ENCODE measurements around the gene MXD1. TPM values are rescaled to one million over a fixed set of nuclear protein-coding genes. Genes with fewer than 3 reads are reported as not detected.
A peak's percentile ranks its signal among the peaks of the same experiment; 100 is the strongest.

Gene MXD1
- total RNA-seq, 3 donors from 2014 or later: 98.6 to 202 (median 122) TPM

- DNase-seq: no peak
- peak; percentile 47 for ATAC-seq
- Histone ChIP-seq H3K4me3 (no peak overlapping the region), H3K36me3 (ENCODE audit: low read depth) (no peaks in the 10 kb centered on the region), H3K9me3 (no peaks in the 10 kb centered on the region), H3K4me1 (ENCODE audit: low read depth) (no peaks in the 10 kb centered on the region)
- intact Hi-C loops (cut with DNase I, micrococcal nuclease): no loop called here
- TF ChIP-seq CTCF (IDR thresholded peaks at IDR 0.05): no peak
Measured at GRCh38 chr2:69926849-69927515, 12.1 kb downstream of the MXD1 start.

- H3K4me1 ChIP-seq (ENCODE audit: low read depth): peaks cover 7% of the 10 kb centered on the region
- intact Hi-C loops (cut with DNase I, micrococcal nuclease): no loop called here
- H3K36me3 ChIP-seq (ENCODE audit: low read depth): peaks cover 12% of the 10 kb centered on the region
- DNase-seq (no peak), ATAC-seq (no peak)
- H3K9me3 ChIP-seq: no peaks in the 10 kb centered on the region
- no peak overlapping the region for H3K4me3 ChIP-seq
- TF ChIP-seq CTCF (IDR thresholded peaks at IDR 0.05): no peak
Measured at GRCh38 chr2:69931832-69932595, 17.1 kb downstream of the MXD1 start.

GRCh38 chr2:69932596-69932922, 17.6 kb downstream of the MXD1 start:
- intact Hi-C loops (cut with DNase I, micrococcal nuclease): no loop called here
- Histone ChIP-seq H3K9me3 (no peaks in the 10 kb centered on the region), H3K4me3 (no peak overlapping the region), H3K36me3 (ENCODE audit: low read depth) (peaks cover 12% of the 10 kb centered on the region), H3K4me1 (ENCODE audit: low read depth) (peaks cover 7% of the 10 kb centered on the region)
- ATAC-seq: no peak
- no peak for TF ChIP-seq CTCF (IDR thresholded peaks at IDR 0.05)
- DNase-seq: no peak

- Histone ChIP-seq H3K9me3 (no peaks in the 10 kb centered on the region), H3K4me3 (no peak overlapping the region), H3K36me3 (ENCODE audit: low read depth) (peaks cover 12% of the 10 kb centered on the region), H3K4me1 (ENCODE audit: low read depth) (peaks cover 7% of the 10 kb centered on the region)
- intact Hi-C loops (cut with DNase I, micrococcal nuclease): no loop called here
- ATAC-seq: peak; percentile 70
- no peak for DNase-seq
- TF ChIP-seq CTCF (IDR thresholded peaks at IDR 0.05): no peak
Measured at GRCh38 chr2:69933254-69933828, 18.4 kb downstream of the MXD1 start.

DNA sequence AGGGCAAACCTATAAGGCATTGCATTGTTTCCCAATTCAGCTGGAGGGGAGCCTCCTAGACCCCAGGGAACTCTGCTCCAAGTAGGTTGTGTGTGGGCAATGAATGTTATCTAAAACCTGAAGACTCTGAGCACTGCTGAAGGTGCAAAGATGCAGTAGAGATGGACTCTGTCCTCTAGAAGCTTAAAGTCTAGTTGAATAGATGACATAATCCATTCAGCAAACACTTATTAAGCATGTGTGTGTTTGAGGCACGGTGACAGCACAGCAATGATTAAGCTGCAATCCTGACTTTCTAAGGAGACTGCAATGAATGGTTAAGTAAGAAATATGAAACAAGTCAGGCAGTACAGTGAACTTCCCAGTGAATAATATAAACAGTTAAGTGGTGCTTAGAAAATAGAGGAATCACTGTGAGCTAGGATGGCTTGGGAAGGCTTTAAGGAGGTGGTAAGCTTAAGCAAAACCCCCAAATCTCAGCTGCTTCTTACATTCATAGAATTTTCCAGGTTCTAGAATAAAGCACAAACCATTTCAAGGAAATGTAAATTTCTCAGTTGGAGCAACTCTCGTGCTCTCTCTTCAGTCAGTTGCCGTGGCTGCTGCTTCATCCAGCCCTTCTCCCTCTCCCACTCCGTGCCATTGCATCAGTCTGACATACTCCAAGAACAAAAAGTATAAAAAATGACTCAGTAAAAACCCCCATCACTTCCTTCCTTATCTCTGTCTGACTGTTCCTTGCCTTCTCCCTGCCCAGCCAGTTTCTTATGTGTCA, 19.1 kb downstream of the MXD1 start:
- DNase-seq (no peak), ATAC-seq (peak; percentile 82)
- Histone ChIP-seq H3K4me1 (ENCODE audit: low read depth) (peaks cover 7% of the 10 kb centered on the region), H3K9me3 (no peaks in the 10 kb centered on the region), H3K36me3 (ENCODE audit: low read depth) (peaks cover 18% of the 10 kb centered on the region), H3K4me3 (no peak overlapping the region)
- TF ChIP-seq CTCF (IDR thresholded peaks at IDR 0.05): no peak
- intact Hi-C loops (cut with DNase I, micrococcal nuclease): no loop called here
